H54 (cell line): ENCODE measurements around the gene ATF7.
A peak's percentile ranks its signal among the peaks of the same experiment; 100 is the strongest.

ENCODE experiments used
- DNase-seq: peaks from one replicate; pipeline ENCODE4 v3.0.0; 2011; ENCODE audit warnings: low spot score, mixed read lengths; ENCODE audit not compliant: insufficient read length
- FAIRE-seq: peaks from 3 replicates; lab custom pipeline; 2011; peaks lifted over from hg19 to GRCh38; lab: Jason Lieb, UNC
- POLR2A ChIP-seq: IDR thresholded peaks from 2 replicates; pipeline ENCODE4 v1.6.1; 2011; ENCODE audit warnings: low read depth, mild to moderate bottlenecking, low read length

The ATF7 gene

DNA sequence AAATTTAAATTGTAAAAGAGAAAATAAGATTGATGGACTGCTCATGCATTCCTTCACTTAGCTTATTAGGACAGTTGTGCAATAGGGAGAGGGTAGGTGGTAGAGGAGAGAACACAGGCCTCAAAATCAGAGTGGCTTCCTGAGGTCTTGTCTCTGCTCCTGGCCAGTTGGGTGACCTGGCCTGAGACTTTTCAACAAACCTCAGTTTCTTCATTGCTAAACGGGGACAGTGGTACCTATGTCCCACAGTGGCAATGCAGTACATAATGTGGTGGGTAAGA is 129.5 kb downstream of the ATF7 start:
- DNase-seq (no peak), FAIRE-seq (no peak)
- no peak for TF ChIP-seq POLR2A

DNA sequence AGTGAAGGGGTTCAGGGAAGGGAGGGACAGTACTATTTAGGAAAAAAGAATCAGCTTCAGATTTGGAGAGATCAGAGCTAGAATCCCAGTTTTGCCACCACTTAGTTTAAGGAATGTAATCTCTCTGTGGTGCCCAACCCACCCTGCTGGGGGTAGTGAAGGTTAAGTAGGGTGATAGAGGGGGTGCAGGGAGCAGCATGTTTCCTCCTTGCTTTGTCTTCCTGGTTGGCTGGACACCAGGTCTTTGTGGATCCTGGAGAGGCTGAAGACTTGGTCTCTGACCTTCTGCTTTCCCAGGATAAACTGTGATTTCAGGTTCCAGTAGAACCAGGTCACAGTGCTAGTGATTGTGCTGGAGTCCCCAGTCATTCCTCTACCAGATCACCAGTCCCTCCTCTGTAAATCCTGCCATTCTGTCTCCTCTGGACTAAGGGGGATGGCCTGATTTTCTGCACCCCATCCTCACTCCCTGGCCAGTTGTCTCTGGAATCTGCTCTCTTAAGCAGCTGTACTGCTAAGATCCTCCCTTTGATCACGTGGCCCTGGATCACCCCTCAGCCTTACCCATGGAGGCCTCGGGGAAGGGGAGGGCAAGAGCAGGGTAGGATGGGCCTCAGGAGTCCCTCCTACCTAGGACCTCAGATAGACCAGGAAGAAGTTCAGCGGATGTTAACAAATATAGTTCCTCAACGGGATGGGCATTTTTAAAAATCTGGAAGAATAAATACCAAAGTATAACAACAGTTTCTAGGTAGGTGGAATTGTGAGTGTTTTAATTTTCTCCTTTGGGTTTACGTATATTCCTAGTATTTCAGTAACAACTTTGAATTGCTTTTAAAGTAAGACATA is 130.1 kb downstream of the ATF7 start:
- FAIRE-seq (no peak), DNase-seq (peak; percentile 45)
- no peak for TF ChIP-seq POLR2A

DNA sequence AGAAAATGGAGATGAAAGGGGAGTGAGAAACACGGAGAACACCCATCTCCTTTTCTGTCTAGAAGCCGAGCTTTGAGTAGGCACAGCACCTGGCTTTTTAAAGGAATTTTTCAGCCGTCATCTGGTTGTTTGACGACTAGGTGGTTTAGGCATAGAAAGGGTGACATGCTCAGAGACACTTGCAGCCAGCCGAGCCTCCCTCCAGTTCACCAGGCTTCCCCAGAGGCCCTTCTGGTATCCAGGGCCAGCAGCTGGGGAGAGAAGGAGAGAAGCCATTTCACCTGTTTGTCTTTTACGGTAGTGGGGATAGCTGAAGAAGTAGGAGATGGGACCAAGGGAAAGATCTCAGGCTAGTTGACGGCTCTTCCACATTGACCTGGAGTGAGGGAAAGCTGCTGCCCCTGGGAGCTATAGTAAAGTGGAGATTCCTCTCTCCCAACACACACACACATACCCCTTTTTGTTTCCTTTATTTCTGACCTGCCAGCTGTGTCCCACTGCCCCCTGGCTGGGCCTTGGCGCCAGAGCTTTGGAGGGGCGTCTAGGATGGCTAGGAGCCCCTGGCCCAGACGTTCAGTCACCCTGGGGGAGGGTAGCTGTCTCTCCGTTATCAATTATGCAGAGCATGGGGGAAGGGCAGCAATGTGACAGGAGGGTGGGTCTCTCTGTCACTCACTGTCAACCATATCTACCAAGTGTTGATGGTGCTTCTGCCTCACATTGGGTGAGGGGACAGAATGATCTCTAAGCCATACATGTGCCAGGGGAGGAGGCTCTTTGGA is 132.4 kb downstream of the ATF7 start:
- no peak for FAIRE-seq
- no peak for TF ChIP-seq POLR2A
- DNase-seq, result no peak

DNA sequence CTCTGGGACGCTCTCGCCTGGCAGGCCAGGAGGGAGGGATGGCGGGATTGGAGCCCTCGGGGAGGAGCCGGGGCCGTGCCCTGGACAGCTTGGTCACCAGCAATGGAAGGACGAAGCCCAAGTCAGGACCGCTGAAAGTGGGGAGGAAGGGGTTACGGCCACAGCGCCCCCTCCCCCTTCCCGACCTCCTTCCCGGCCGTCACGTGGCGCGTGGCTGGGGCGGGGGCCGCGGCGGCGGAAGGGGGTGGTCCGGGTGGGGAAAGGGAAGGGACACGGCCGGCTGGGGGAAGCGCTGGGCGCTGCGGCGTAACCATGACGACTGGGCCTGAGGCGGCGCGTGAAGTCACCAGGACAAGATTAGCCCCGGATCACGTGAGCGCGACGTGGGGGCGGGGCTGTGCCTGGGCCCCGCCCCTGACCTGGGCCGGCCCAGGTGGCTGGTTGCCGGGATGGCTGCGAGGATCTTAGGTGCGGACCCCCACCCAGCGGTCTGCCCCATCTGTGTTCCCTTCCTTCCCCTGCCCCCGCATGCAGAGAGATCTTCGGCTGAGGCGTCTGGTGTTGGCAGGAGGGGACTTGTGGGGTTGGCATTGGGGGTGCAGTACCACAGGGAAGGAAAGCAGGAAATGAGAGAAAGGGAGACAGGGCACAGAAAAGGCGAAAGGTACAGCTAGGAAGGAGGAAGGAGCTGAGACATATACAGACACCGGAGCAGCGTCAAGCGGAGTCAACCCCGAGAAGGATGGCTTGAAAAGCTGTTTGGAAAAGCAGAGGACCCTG is 133.2 kb downstream of the ATF7 start:
- FAIRE-seq (no peak), DNase-seq (peak; percentile 75)
- no peak; the same call in 1 of the 2 replicates for TF ChIP-seq POLR2A

DNA sequence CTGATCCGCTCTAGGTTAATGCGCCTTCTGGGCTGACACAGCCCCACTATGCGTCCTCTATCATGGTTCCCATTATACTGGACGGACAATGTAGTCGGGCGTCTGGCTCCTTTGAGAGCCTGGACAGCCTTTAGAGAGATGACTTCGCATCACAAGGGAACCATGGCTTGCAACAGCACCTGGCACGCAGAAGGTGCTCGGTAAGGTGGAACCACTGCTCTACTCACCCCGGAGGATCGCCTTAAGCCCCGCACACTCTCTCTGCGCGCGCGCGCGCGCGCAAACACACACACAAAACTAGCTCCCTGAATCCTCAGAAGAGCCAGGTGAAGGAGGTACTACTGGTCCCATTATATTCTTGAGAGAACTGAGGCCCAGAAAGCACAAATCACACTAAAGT is 134.0 kb downstream of the ATF7 start:
- TF ChIP-seq POLR2A, result 0 out of 2 replicates have a peak, but pooled peaks have one; percentile 12
- FAIRE-seq (no peak), DNase-seq (no peak)

DNA sequence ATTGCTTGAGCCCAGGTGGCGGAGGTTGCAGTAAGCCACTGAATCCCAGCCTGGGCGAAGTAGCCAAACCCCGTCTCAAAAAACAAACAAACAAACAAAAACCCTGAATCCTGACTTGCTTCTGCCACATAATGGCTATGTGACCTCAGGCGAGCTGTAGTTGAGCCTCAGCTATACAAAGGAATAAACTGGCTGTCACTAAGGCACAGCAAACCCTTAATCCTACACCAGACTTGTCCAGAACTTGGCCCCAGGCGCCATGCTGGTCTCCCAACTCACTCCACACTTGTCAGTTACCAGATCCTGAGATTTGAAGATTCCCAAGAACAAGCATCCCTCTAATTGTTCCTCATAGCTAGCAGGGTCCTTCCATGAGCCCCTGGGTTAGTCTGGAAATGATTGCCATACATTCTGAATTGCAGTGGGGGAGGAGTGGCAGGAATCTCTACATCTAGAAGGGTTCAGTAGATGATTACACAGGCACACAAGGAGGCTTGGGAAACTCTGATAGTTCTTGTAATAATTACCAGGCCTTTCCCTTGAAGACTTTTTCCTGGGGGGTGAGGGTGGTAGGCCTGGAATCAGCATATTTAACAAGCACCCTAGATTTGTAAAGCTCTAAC is 136.8 kb downstream of the ATF7 start:
- FAIRE-seq (no peak), DNase-seq (no peak)
- TF ChIP-seq POLR2A, result no peak

DNA sequence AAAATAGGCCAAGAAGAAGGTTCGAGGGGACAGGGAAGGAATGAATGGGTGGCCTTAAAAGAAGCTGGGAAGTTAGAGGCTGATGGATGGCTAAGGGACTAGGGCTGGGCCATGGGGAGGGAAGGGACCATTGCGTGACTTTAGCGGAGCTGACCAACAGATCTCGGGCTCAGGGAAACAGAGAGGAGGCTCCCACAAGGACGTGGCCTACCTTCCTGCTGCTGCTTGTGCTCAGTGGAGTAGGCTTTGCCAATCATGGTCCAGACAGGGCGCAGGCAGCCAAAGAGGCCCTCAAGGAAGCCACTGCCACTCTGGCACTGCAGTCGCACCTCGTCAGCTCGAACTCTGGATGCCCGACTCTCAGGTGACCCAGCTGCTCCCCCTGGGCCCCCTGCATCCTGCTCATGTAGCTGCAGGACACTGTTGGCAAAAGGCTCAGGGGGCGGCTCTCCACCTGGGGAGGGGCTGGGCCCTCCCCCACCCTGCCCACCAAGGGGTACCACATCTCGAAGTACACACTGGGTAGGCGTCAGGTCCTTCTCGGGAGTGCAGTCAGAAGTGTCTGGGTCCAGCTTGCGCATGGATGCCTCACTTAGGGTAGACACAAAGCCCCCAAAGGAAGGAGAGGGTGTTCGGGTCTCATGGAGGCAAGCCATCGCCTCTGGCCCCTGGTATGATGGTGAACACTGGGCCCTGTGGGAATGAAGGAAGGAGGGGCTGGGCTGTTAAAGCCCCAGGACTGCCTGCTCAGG is 139.3 kb downstream of the ATF7 start:
- no peak for DNase-seq
- no peak for TF ChIP-seq POLR2A
- no peak for FAIRE-seq

DNA sequence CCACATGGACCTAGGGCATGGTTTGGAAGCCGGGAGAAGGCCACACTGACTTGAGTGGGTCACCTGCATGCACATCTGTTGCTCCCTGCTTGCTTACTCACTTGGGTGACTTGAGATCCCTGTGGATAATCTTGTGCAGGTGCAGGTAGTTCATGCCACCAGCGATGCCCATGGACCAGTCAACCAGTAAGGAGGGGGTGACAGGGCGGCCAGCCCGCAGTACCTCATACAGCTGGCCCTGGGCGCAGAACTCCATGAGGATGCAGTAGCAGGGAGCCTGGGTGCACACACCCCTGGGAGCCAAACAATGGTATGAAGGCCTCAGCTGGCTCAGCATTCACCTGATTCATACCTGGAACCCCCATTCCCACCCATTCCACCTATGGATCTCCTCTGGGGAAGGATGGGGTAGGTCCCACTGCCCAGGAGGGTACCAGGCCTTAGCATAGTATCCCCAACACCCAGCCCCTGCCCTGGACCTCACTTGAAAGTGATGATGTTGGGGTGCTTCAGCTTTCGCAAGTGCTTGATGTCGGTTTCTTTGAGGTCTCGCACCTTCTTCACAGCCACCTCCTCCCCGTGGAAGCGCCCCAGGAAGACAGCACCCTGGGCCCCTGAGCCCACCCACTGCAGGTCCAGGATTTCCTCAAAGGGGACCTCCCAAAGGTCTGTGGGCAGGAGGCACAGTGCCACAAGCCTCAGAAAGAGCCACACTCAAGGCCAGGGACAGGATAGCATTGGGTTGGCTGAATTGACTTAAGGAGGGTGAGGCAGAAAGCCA is 140.0 kb downstream of the ATF7 start:
- FAIRE-seq (no peak), DNase-seq (no peak)
- no peak for TF ChIP-seq POLR2A

DNA sequence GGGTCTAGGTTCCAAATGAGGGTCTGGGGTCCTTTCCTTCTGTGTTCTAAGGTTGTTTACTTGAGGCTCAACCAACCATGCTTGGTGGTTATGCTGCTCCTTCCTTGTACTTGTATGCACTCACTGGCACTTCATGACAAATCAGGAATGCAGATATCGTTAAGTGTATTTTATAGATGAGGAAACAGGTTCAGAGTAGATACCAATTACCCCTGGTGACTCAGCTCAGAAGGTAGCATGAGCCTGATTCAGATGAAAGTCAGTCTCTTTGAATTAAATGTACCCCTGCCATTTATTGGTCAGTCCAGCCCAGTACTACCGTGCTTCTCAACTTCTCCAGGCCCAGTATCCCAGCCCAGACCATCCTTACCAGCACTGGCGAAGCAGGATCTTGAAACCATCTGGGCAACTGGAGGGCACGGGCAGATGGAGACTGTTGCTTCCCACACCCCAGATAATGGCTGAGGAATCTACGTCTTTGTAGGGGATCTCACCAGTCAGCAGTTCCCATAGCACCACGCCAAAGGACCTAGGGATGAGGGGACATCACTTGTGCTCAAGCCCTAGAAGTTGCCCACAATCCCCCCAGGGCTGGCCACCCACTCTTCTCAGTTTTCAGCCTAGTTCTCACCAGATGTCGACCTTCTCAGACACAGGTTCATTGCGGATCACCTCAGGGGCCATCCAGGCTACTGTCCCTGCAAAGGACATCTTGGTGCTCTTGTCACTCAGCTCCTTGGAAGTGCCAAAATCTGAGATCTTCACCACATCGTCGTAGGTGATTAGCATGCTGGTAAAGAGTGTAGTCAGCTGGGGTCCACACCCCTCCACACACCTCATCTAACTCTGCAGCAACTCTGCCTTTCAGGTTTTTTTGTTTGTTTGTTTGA is 141.3 kb downstream of the ATF7 start:
- no peak for DNase-seq
- no peak for FAIRE-seq
- TF ChIP-seq POLR2A, result no peak

DNA sequence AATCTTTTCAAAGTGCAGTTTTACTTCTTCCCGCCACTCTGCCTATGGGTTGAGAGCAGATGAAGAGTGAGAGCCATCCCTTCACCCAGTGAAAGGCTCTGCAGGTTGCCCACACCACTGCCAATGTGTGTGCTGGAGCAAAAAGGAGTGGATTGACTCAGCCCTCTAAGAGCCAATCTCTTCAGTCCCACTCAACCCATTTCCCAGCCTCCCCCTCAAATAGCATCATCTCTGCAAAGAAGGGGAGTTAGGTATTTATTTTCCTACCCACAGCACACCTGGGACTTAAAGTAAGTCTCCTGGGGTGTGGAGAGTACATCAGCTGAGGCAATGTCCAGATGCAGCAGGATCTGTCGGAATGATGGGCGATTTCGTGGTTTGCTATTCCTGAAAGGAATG is 142.2 kb downstream of the ATF7 start:
- no peak for FAIRE-seq

DNA sequence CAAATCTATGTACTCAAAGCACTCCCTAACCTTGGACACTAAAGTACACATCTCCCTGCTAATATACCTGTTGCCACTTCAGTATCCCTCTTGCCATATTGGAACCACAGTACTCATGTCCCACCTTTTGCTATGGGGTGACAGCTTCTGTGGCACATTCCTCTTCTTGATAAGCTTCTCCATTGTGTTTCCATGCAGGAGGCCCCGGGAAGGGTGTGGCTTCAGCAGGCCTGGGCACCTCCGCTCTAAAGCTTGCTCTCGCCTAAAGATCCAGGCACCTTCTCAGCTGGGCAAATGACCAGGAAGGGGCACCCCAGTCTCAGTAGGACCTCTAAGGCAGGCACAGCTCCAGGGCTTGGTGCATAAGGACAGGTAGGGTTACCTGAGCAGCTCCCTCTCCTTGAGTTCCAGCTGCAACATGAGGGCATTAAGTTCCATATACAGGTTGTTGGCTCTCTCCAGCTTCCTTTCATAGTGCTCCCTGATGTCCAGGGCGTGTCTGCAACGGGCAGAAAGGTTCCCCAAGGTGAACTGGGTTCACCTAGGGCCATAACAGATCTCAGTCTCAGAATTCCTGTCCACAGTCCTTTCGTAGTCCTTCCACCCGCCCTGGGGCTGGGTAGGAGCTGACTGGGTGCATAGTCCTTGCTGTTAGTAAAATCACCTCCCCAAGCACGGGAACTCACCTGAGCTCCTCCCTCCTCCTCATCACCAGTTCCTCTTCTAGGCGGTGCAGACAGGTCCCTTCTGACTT is 142.8 kb downstream of the ATF7 start:
- DNase-seq (no peak), FAIRE-seq (no peak)
- TF ChIP-seq POLR2A, result no peak

More for the DNA sequence above, 142.2 kb downstream of the ATF7 start:
- no peak for DNase-seq
- TF ChIP-seq POLR2A, result no peak
